GM21619 (cell line): ENCODE results near the gene NPFFR2.
"Not testable (repeated sequence)": the region's sequence is repeated elsewhere in the genome, so short reads cannot be mapped to it uniquely, and the experiment has no call there.

Experiments used
- ATAC-seq: cut with Tn5 transposase; IDR thresholded peaks from one replicate; pipeline ENCODE4 v1.9.1; 2021; ENCODE audit not compliant: unreplicated experiment

Gene NPFFR2

GRCh38 chr4:72031868-72032608, at the start of gene NPFFR2:
TSS of gene NPFFR2 (plus strand) at chr4:72032000. CDS start at chr4:72128592, 96,592 bp downstream.
- ATAC-seq, result no peak

- ATAC-seq, result no peak
Observed at GRCh38 chr4:71992571-71993312, 39.1 kb upstream of the NPFFR2 start.

- ATAC-seq, result no peak
Observed at GRCh38 chr4:71994559-71994958, 37.2 kb upstream of the NPFFR2 start.

GRCh38 chr4:71995297-71995696, 36.5 kb upstream of the NPFFR2 start:
- no peak for ATAC-seq

- ATAC-seq, result no peak
Observed at GRCh38 chr4:72006586-72006985, 25.2 kb upstream of the NPFFR2 start.

GRCh38 chr4:72011906-72012305, 19.9 kb upstream of the NPFFR2 start:
- ATAC-seq, result no peak

GRCh38 chr4:72016011-72016410, 15.8 kb upstream of the NPFFR2 start:
- no peak for ATAC-seq

- no peak for ATAC-seq
Observed at GRCh38 chr4:72019688-72020087, 12.1 kb upstream of the NPFFR2 start.

GRCh38 chr4:72022553-72022952, 9.2 kb upstream of the NPFFR2 start:
- ATAC-seq, result no peak

GRCh38 chr4:72055566-72055965, 23.8 kb downstream of the NPFFR2 start:
- ATAC-seq, result no peak

- ATAC-seq, result no peak
Observed at GRCh38 chr4:72063726-72064125, 31.9 kb downstream of the NPFFR2 start.

GRCh38 chr4:72067051-72067450, 35.3 kb downstream of the NPFFR2 start:
- no peak for ATAC-seq

- ATAC-seq, result no peak
Observed at GRCh38 chr4:72073816-72074215, 42.0 kb downstream of the NPFFR2 start.

- no peak for ATAC-seq
Observed at GRCh38 chr4:72076562-72076961, 44.8 kb downstream of the NPFFR2 start.

GRCh38 chr4:72077346-72077745, 45.5 kb downstream of the NPFFR2 start:
- no peak for ATAC-seq

GRCh38 chr4:72084587-72085011, 52.8 kb downstream of the NPFFR2 start:
- ATAC-seq, result peak; percentile 71

GRCh38 chr4:72090606-72091005, 58.8 kb downstream of the NPFFR2 start:
- not testable (repeated sequence) for ATAC-seq

- no peak for ATAC-seq
Observed at GRCh38 chr4:72094059-72094797, 62.4 kb downstream of the NPFFR2 start.

- no peak for ATAC-seq
Observed at GRCh38 chr4:72107456-72107855, 75.7 kb downstream of the NPFFR2 start.

- ATAC-seq, result no peak
Observed at GRCh38 chr4:72109364-72109763, 77.6 kb downstream of the NPFFR2 start.

GRCh38 chr4:72109959-72110497, 78.2 kb downstream of the NPFFR2 start:
- no peak for ATAC-seq
